NCI-H187 (cell line): Measurements from ENCODE around the gene NUS1.
A peak's percentile ranks its signal among the peaks of the same experiment; 100 is the strongest.
"Not testable (repeated sequence)": the region's sequence is repeated elsewhere in the genome, so short reads cannot be mapped to it uniquely, and the experiment has no call there.

ENCODE experiments used
- DNase-seq, 2 experiments: peaks; one replicate each; lab custom pipeline; 2025; lab: John Stamatoyannopoulos, UW

The NUS1 gene

DNA sequence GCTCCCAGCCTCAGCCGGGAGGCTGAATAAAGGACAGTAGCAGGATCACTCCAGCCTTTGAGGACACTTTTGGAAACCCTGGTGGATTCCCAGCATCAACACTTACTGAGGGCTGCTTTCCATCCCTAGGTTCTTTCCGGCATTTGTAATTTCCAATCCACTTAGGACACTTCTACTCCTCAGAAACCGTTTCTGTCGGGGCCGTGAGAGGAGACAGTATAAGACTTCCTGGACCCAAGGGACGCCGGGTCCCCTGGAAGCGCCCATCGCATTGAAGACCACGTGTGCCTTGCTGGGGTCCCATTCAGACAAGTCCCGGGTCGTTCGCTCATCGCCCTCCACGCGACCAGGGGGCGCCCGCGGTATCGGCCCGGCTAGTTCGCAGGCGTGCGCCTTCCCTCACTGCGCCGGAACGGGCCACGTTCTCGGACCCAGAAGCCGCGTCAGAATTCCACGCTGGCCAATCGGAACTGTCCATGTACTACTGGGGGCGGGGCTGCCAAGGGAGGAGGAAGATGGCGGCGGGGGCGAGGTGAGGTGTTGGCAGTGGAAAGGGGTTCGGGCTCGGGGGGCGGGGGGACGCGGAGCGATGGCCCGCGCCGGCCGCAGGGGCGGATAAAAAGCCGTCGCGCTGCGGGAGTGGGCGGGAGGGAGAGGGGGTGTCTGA, at the start of gene NUS1:
NUS1 (plus strand) TSS at position 479 of the 667 bp plus-strand sequence. CDS start 202 bp downstream, outside the sequence.
- peak; percentile 88 to 96 for DNase-seq

DNA sequence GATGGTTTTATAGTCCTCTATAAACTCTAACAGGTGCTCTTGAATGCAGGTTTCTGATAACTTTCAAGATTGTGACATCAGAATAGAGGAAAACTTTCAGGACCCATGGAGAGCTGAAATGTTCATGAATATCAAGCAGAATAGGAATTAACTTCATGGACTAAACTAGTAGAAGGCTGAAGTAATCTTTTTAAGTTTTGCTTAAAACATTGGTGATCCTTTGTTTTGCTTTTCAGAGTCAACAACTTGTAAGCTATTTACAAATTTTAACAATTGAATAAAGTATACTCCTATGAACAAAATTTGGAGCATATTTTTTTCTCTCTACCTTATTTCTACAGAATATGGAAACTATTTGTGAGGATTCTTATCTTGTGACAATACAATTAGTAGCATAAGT, 47.7 kb upstream of the NUS1 start:
- DNase-seq: no peak

- DNase-seq: no peak
Measured at GRCh38 chr6:117629119-117629660, 46.1 kb upstream of the NUS1 start.

- DNase-seq: no peak
Measured at GRCh38 chr6:117637770-117638169, 37.5 kb upstream of the NUS1 start.

DNA sequence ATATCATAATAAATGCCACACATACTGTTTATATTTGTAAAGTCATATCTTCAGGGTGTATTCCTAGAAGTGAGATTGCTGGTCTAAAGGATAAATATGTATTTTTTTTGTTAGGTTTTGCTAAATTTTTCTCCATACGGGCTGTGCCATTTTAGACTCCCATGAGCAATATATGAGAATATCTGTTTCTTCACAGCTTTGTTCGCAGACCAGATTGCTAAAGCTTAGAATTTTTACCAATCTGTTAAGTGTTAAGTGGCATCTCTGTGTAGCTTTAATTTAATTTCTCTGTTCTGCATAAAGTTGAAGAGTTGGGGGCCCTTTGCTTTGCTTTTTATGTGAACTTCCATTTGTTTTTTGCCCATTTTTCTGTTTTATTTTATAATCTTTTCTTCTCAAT, 32.3 kb upstream of the NUS1 start:
- no peak for DNase-seq

DNA sequence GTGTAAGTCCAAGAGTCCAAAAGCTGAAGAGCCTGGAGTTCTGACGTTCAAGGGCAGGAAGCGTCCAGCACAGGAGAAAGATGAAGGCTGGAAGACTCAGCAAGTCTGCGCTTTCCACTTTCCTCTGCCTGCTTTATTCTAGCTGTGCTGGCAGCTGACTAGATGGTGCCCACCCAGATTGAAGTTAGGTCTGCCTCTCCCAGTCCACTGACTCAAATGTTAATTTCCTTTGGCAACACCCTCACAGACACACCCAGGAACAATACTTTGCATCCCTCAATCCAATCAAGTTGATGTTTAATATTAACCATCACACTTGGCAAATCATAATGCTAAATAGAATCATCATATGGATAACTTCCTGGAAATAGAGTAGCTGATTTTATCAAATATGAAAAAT, 23.3 kb upstream of the NUS1 start:
- not testable (repeated sequence) for DNase-seq

- no peak for DNase-seq
Measured at GRCh38 chr6:117653949-117654348, 21.3 kb upstream of the NUS1 start.

- no peak for DNase-seq
Measured at GRCh38 chr6:117655380-117655779, 19.9 kb upstream of the NUS1 start.

- DNase-seq: no peak
Measured at GRCh38 chr6:117666881-117667280, 8.4 kb upstream of the NUS1 start.

- no peak for DNase-seq
Measured at GRCh38 chr6:117668736-117669135, 6.5 kb upstream of the NUS1 start.

- DNase-seq: no peak
Measured at GRCh38 chr6:117674503-117674902, 766 bp upstream of the NUS1 start.

DNA sequence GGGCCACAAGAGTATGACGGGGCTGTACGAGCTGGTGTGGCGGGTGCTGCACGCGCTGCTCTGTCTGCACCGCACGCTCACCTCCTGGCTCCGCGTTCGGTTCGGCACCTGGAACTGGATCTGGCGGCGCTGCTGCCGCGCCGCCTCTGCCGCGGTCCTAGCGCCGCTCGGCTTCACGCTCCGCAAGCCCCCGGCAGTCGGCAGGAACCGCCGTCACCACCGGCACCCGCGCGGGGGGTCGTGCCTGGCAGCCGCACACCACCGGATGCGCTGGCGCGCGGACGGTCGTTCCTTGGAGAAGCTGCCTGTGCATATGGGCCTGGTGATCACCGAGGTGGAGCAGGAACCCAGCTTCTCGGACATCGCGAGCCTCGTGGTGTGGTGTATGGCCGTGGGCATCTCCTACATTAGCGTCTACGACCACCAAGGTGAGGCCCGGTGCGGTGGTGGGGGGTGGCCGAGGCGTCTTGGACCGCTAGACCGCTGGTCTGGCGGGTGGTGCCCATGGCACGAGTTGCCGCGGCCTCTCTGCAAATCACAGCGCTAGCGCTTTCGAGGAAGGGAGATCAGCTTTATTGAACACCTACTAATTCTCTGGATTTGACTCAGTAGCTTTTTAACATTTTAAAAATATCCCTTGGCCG, 511 bp downstream of the NUS1 start:
- not testable (repeated sequence) for DNase-seq

DNA sequence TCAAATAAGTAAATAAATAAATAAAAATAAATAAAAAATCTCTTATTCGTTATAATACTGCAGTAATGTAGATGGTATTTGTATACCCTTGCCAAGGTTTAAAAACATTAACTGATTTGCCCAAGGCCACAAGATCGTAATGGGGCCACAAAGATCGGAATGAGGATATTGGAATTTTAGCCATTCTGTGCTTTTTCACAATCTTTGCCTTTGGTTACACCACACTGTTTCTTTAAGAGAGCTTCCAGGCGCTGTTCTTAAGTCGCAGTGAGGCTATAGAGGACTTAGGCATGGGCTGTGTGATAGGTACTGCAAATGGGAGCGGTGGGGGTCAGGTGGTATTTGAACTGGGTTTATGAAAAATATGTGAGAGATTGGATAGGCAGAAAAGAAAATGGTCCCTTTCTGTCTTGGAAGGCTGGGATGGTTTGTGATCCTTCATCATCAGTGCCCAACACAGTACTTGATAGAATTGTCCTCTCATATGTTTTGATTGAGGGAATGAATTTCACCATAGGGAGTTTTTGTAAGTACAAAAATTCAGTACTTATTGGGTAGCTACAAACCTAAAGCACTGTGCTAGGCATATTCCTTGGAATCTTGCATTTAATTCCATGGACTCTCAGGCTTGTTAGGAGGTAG, 1.4 kb downstream of the NUS1 start:
- DNase-seq: no peak

DNA sequence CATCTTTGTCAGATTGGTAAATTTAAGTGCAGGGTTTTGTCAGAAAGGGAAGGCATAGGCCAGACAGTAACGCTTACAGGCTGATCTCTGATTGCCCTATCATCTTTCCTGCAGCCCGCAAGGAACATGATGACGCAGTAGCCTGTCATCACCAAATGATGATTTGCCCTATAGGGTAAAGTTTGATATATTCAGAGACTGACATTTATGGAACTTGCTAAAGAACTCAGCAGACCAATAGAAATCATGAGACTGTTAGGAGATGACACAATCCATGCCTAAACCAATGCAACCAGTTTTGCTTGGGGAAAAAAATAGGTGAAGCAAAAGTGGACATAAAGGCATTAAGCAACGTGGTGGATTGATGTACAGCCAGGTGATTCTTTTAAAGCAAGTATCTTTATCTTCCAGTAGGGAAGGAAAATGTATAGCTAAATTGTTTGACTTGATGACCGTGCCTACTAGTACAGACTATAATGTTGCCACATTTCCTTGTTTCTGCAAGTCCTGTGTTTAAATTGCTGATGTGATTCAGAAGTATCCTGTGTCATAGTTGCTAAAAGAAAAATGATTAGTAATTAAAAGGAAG, 2.4 kb downstream of the NUS1 start:
- DNase-seq: no peak

- no peak for DNase-seq
Measured at GRCh38 chr6:117681162-117681741, 6.0 kb downstream of the NUS1 start.

DNA sequence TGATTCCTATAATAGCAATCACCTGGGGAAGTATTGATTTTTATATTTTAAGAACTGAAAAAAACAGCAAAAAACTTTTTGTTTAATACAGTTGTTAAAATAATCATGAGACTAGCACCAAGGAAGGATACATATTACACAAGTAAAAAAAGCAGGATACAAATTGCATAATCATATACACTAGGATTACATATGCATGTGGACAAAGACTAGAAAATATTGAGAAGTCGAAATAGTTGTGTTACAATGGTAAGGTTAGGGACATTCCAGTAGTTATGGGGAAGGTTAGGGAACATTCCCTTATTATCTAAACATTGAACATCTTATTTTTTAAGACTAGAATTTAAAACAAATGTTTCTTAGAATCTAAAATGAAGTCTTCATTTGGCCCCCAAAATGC, 9.5 kb downstream of the NUS1 start:
- no peak for DNase-seq

DNA sequence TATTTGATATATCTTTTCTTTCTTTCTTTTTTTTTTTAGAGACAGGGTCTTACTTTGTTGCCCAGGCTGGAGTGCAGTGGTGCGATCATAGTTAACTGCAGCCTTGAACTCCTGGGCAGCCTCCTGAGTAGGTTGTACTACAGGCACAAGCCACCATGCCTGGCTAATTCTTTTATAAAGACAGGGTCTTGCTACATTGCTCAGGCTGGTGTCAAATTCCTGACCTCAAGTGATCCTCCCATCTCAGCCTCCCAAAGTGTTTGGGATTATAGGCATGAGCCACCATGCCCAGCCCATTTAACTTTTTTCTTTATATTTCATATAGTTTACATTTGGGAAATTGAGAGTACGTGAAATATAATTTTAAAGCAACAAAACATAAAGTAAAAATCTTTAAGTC, 10.1 kb downstream of the NUS1 start:
- no peak for DNase-seq

- DNase-seq: no peak
Measured at GRCh38 chr6:117687021-117687648, 11.9 kb downstream of the NUS1 start.

GRCh38 chr6:117689584-117689983, 14.3 kb downstream of the NUS1 start:
- DNase-seq: not testable (repeated sequence)

- DNase-seq: no peak
Measured at GRCh38 chr6:117706504-117706903, 31.2 kb downstream of the NUS1 start.

- DNase-seq: not testable (repeated sequence)
Measured at GRCh38 chr6:117706936-117707509, 31.8 kb downstream of the NUS1 start.
